ENCODE data around the gene KCNC1.

Gene KCNC1

GRCh38 chr11:17714870-17715269, 19.7 kb upstream of the KCNC1 start:
- Histone ChIP-seq H3K4me3 (ENCODE audit: low read length in 2 of 2) (no peak overlapping the region), H3K27me3 (ENCODE audit: control insufficient read depth in 2 of 2, insufficient read depth in 2 of 2, low read length in 2 of 2) (peaks cover 17 to 28% of the 10 kb centered on the region in 2 donors), H3K9me3 (ENCODE audit: control insufficient read depth in 2 of 2, low read length in 2 of 2) (no peaks in the 10 kb centered on the region), H3K27ac (ENCODE audit: low read depth in 2 of 2, low read length in 2 of 2) (no peak overlapping the region), H3K9ac (ENCODE audit: low read depth in 1 of 2, low read length in 2 of 2) (no peak overlapping the region), H3K36me3 (ENCODE audit: control insufficient read depth in 2 of 2, insufficient read depth in 2 of 2, low read length in 2 of 2) (no peaks in the 10 kb centered on the region), H3K4me1 (ENCODE audit: control insufficient read depth in 2 of 2, insufficient read depth in 2 of 2, low read length in 2 of 2) (no peaks in the 10 kb centered on the region)

GRCh38 chr11:17716807-17717206, 17.8 kb upstream of the KCNC1 start:
- Histone ChIP-seq H3K36me3 (ENCODE audit: control insufficient read depth in 2 of 2, insufficient read depth in 2 of 2, low read length in 2 of 2) (no peaks in the 10 kb centered on the region), H3K4me1 (ENCODE audit: control insufficient read depth in 2 of 2, insufficient read depth in 2 of 2, low read length in 2 of 2) (no peaks in the 10 kb centered on the region), H3K9ac (ENCODE audit: low read depth in 1 of 2, low read length in 2 of 2) (no peak overlapping the region), H3K27ac (ENCODE audit: low read depth in 2 of 2, low read length in 2 of 2) (no peak overlapping the region), H3K9me3 (ENCODE audit: control insufficient read depth in 2 of 2, low read length in 2 of 2) (no peaks in the 10 kb centered on the region), H3K4me3 (ENCODE audit: low read length in 2 of 2) (no peak overlapping the region), H3K27me3 (ENCODE audit: control insufficient read depth in 2 of 2, insufficient read depth in 2 of 2, low read length in 2 of 2) (peaks cover 27 to 44% of the 10 kb centered on the region in 2 donors)

GRCh38 chr11:17718015-17718414, 16.6 kb upstream of the KCNC1 start:
- Histone ChIP-seq H3K36me3 (ENCODE audit: control insufficient read depth in 2 of 2, insufficient read depth in 2 of 2, low read length in 2 of 2) (no peaks in the 10 kb centered on the region), H3K4me1 (ENCODE audit: control insufficient read depth in 2 of 2, insufficient read depth in 2 of 2, low read length in 2 of 2) (no peaks in the 10 kb centered on the region), H3K9me3 (ENCODE audit: control insufficient read depth in 2 of 2, low read length in 2 of 2) (no peaks in the 10 kb centered on the region), H3K27ac (ENCODE audit: low read depth in 2 of 2, low read length in 2 of 2) (no peak overlapping the region), H3K27me3 (ENCODE audit: control insufficient read depth in 2 of 2, insufficient read depth in 2 of 2, low read length in 2 of 2) (peaks cover 37 to 52% of the 10 kb centered on the region in 2 donors), H3K9ac (ENCODE audit: low read depth in 1 of 2, low read length in 2 of 2) (no peak overlapping the region), H3K4me3 (ENCODE audit: low read length in 2 of 2) (no peak overlapping the region)

- no peak overlapping the region for H3K9ac ChIP-seq (ENCODE audit: low read depth in 1 of 2, low read length in 2 of 2)
- H3K27ac ChIP-seq (ENCODE audit: low read depth in 2 of 2, low read length in 2 of 2) = no peak overlapping the region
- H3K4me1 ChIP-seq (ENCODE audit: control insufficient read depth in 2 of 2, insufficient read depth in 2 of 2, low read length in 2 of 2) = no peaks in the 10 kb centered on the region
- peaks cover 40 to 52% of the 10 kb centered on the region in 2 donors for H3K27me3 ChIP-seq (ENCODE audit: control insufficient read depth in 2 of 2, insufficient read depth in 2 of 2, low read length in 2 of 2)
- no peak overlapping the region for H3K4me3 ChIP-seq (ENCODE audit: low read length in 2 of 2)
- H3K36me3 ChIP-seq (ENCODE audit: control insufficient read depth in 2 of 2, insufficient read depth in 2 of 2, low read length in 2 of 2) = no peaks in the 10 kb centered on the region
- no peaks in the 10 kb centered on the region for H3K9me3 ChIP-seq (ENCODE audit: control insufficient read depth in 2 of 2, low read length in 2 of 2)
Measured at GRCh38 chr11:17718510-17718962, 16.0 kb upstream of the KCNC1 start.

GRCh38 chr11:17719028-17719937, 15.3 kb upstream of the KCNC1 start, which contains the start of gene MYOD1:
Gene MYOD1 (plus strand): TSS chr11:17719571. CDS start chr11:17719783, 212 bp downstream.
- Histone ChIP-seq H3K4me3 (ENCODE audit: low read length in 2 of 2) (no peak within 1 kb of the TSS), H3K9ac (ENCODE audit: low read depth in 1 of 2, low read length in 2 of 2) (no peak within 1 kb of the TSS), H3K36me3 (ENCODE audit: control insufficient read depth in 2 of 2, insufficient read depth in 2 of 2, low read length in 2 of 2) (no peaks in the 10 kb centered on the region), H3K4me1 (ENCODE audit: control insufficient read depth in 2 of 2, insufficient read depth in 2 of 2, low read length in 2 of 2) (no peaks in the 10 kb centered on the region), H3K27me3 (ENCODE audit: control insufficient read depth in 2 of 2, insufficient read depth in 2 of 2, low read length in 2 of 2) (peaks cover 47 to 49% of the 10 kb centered on the region in 2 donors), H3K9me3 (ENCODE audit: control insufficient read depth in 2 of 2, low read length in 2 of 2) (no peaks in the 10 kb centered on the region), H3K27ac (ENCODE audit: low read depth in 2 of 2, low read length in 2 of 2) (no peak within 1 kb of the TSS)

GRCh38 chr11:17719938-17720795, 14.4 kb upstream of the KCNC1 start:
- peaks cover 49 to 50% of the 10 kb centered on the region in 2 donors for H3K27me3 ChIP-seq (ENCODE audit: control insufficient read depth in 2 of 2, insufficient read depth in 2 of 2, low read length in 2 of 2)
- H3K9me3 ChIP-seq (ENCODE audit: control insufficient read depth in 2 of 2, low read length in 2 of 2) = no peaks in the 10 kb centered on the region
- H3K36me3 ChIP-seq (ENCODE audit: control insufficient read depth in 2 of 2, insufficient read depth in 2 of 2, low read length in 2 of 2) = no peaks in the 10 kb centered on the region
- H3K9ac ChIP-seq (ENCODE audit: low read depth in 1 of 2, low read length in 2 of 2) = no peak overlapping the region
- H3K27ac ChIP-seq (ENCODE audit: low read depth in 2 of 2, low read length in 2 of 2) = no peak overlapping the region
- H3K4me3 ChIP-seq (ENCODE audit: low read length in 2 of 2) = no peak overlapping the region
- H3K4me1 ChIP-seq (ENCODE audit: control insufficient read depth in 2 of 2, insufficient read depth in 2 of 2, low read length in 2 of 2) = no peaks in the 10 kb centered on the region

GRCh38 chr11:17720796-17721171, 13.8 kb upstream of the KCNC1 start:
- Histone ChIP-seq H3K4me1 (ENCODE audit: control insufficient read depth in 2 of 2, insufficient read depth in 2 of 2, low read length in 2 of 2) (no peaks in the 10 kb centered on the region), H3K9ac (ENCODE audit: low read depth in 1 of 2, low read length in 2 of 2) (no peak overlapping the region), H3K9me3 (ENCODE audit: control insufficient read depth in 2 of 2, low read length in 2 of 2) (no peaks in the 10 kb centered on the region), H3K27me3 (ENCODE audit: control insufficient read depth in 2 of 2, insufficient read depth in 2 of 2, low read length in 2 of 2) (peaks cover 47 to 54% of the 10 kb centered on the region in 2 donors), H3K36me3 (ENCODE audit: control insufficient read depth in 2 of 2, insufficient read depth in 2 of 2, low read length in 2 of 2) (no peaks in the 10 kb centered on the region), H3K4me3 (ENCODE audit: low read length in 2 of 2) (no peak overlapping the region), H3K27ac (ENCODE audit: low read depth in 2 of 2, low read length in 2 of 2) (no peak overlapping the region)

GRCh38 chr11:17721242-17721999, 13.2 kb upstream of the KCNC1 start:
- Histone ChIP-seq H3K4me3 (ENCODE audit: low read length in 2 of 2) (no peak overlapping the region), H3K36me3 (ENCODE audit: control insufficient read depth in 2 of 2, insufficient read depth in 2 of 2, low read length in 2 of 2) (no peaks in the 10 kb centered on the region), H3K9me3 (ENCODE audit: control insufficient read depth in 2 of 2, low read length in 2 of 2) (no peaks in the 10 kb centered on the region), H3K27me3 (ENCODE audit: control insufficient read depth in 2 of 2, insufficient read depth in 2 of 2, low read length in 2 of 2) (peaks cover 43 to 50% of the 10 kb centered on the region in 2 donors), H3K4me1 (ENCODE audit: control insufficient read depth in 2 of 2, insufficient read depth in 2 of 2, low read length in 2 of 2) (no peaks in the 10 kb centered on the region), H3K9ac (ENCODE audit: low read depth in 1 of 2, low read length in 2 of 2) (no peak overlapping the region), H3K27ac (ENCODE audit: low read depth in 2 of 2, low read length in 2 of 2) (no peak overlapping the region)

- no peaks in the 10 kb centered on the region for H3K9me3 ChIP-seq (ENCODE audit: control insufficient read depth in 2 of 2, low read length in 2 of 2)
- no peak overlapping the region for H3K27ac ChIP-seq (ENCODE audit: low read depth in 2 of 2, low read length in 2 of 2)
- H3K4me3 ChIP-seq (ENCODE audit: low read length in 2 of 2) = no peak overlapping the region
- no peaks in the 10 kb centered on the region for H3K4me1 ChIP-seq (ENCODE audit: control insufficient read depth in 2 of 2, insufficient read depth in 2 of 2, low read length in 2 of 2)
- peaks cover 40 to 45% of the 10 kb centered on the region in 2 donors for H3K27me3 ChIP-seq (ENCODE audit: control insufficient read depth in 2 of 2, insufficient read depth in 2 of 2, low read length in 2 of 2)
- H3K9ac ChIP-seq (ENCODE audit: low read depth in 1 of 2, low read length in 2 of 2) = no peak overlapping the region
- H3K36me3 ChIP-seq (ENCODE audit: control insufficient read depth in 2 of 2, insufficient read depth in 2 of 2, low read length in 2 of 2) = no peaks in the 10 kb centered on the region
Measured at GRCh38 chr11:17722000-17722643, 12.5 kb upstream of the KCNC1 start.

All from mucosa of rectum (tissue), 2 donors.